Measurements from ENCODE around the gene CLDN7. TPM values are rescaled to one million over a fixed set of nuclear protein-coding genes. Genes with fewer than 3 reads are reported as not detected.

Gene CLDN7, protein sequence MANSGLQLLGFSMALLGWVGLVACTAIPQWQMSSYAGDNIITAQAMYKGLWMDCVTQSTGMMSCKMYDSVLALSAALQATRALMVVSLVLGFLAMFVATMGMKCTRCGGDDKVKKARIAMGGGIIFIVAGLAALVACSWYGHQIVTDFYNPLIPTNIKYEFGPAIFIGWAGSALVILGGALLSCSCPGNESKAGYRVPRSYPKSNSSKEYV
- total RNA-seq, result 1,000 to 10,000 TPM in 1 of 4 donors, 100 to 1,000 TPM in 3; 571 to 1,162 (median 940) TPM

- peak within 1 kb of the TSS; percentile 88 to 96 (median 94) for H3K27ac ChIP-seq
- H3K36me3 ChIP-seq, result no peaks in the 10 kb centered on the region
- H3K9me3 ChIP-seq, result no peaks in the 10 kb centered on the region
- intact Hi-C loops (cut with DNase I; ENCODE audit: low total_unique reads) (no loop called here), in situ Hi-C loops (cut with MboI; ENCODE audit: low pct_ligation_motif_present in 1 of 4, low pct_unique_long_range_greater_than_20kb in 1 of 4, low sequenced_read_pairs in 3 of 4) (no loop called here)
- DNase-seq, result peak; percentile 94
- WGBS, 2 donors (ENCODE audit: low coverage in 1 of 2), result 5 to 11% methylated on average over 3 to 52 of the region's 64 CpGs
- H3K4me3 ChIP-seq, result peak within 1 kb of the TSS; percentile 43 to 72 (median 53)
- H3K4me1 ChIP-seq, result peaks cover 0 to 73% (median 37%) of the 10 kb centered on the region in 4 donors
- TF ChIP-seq POLR2AphosphoS5 (IDR thresholded peaks at IDR 0.05) (peak; percentile 72 to 99 (median 99)), POLR2A (IDR thresholded peaks at IDR 0.05) (peak; percentile 99), EP300 (IDR thresholded peaks at IDR 0.05; ENCODE audit: low read depth) (peak; percentile 54)
- TF ChIP-seq, protein P1, sequence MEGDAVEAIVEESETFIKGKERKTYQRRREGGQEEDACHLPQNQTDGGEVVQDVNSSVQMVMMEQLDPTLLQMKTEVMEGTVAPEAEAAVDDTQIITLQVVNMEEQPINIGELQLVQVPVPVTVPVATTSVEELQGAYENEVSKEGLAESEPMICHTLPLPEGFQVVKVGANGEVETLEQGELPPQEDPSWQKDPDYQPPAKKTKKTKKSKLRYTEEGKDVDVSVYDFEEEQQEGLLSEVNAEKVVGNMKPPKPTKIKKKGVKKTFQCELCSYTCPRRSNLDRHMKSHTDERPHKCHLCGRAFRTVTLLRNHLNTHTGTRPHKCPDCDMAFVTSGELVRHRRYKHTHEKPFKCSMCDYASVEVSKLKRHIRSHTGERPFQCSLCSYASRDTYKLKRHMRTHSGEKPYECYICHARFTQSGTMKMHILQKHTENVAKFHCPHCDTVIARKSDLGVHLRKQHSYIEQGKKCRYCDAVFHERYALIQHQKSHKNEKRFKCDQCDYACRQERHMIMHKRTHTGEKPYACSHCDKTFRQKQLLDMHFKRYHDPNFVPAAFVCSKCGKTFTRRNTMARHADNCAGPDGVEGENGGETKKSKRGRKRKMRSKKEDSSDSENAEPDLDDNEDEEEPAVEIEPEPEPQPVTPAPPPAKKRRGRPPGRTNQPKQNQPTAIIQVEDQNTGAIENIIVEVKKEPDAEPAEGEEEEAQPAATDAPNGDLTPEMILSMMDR (IDR thresholded peaks at IDR 0.05), result peak in 2 of 5 experiments; percentile 14 to 43
- peaks cover 42% of the 10 kb centered on the region for H3K27me3 ChIP-seq
Measured at GRCh38 chr17:7262192-7262934, at the start of gene CLDN7. CLDN7 (minus strand) TSS chr17:7262478; CDS start chr17:7262043, 435 bp downstream.

DNA sequence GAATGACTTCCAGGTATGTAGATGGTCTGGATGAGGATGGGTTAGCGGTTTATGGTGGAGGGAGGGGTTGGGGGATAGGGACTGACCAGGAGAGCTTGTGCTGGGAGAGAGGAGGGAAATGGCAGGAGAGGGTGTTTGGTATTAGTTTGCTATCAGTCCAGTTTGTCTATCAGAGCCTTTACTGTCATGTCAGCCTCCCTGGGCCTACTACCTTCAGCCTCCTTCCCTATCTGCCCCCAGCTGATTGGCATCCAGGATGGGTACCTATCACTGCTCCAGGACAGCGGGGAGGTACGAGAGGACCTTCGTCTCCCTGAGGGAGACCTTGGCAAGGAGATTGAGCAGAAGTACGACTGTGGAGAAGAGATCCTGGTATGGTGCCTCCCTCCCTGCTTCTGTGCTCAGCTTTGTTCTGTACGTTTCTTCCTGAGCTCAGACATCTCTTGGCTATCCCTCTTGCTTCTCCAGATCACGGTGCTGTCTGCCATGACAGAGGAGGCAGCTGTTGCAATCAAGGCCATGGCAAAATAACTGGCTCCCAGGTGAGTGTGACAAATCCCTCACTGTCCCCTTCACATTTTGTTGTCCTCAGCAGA lies 48.9 kb upstream of the CLDN7 start:
- Histone ChIP-seq H3K9me3 (no peaks in the 10 kb centered on the region), H3K4me3 (no peak overlapping the region), H3K4me1 (peaks cover 22 to 56% (median 39%) of the 10 kb centered on the region in 4 donors), H3K36me3 (peaks cover 0 to 38% (median 18%) of the 10 kb centered on the region in 4 donors), H3K27me3 (no peaks in the 10 kb centered on the region), H3K27ac (no peak overlapping the region)
- TF ChIP-seq POLR2A (IDR thresholded peaks at IDR 0.05) (no peak), EP300 (IDR thresholded peaks at IDR 0.05; ENCODE audit: low read depth) (no peak), POLR2AphosphoS5 (IDR thresholded peaks at IDR 0.05) (no peak)
- TF ChIP-seq, protein P1 (IDR thresholded peaks at IDR 0.05), result no peak
- DNase-seq, result no peak
- intact Hi-C loops (cut with DNase I; ENCODE audit: low total_unique reads) (no loop called here), in situ Hi-C loops (cut with MboI; ENCODE audit: low pct_ligation_motif_present in 1 of 4, low pct_unique_long_range_greater_than_20kb in 1 of 4, low sequenced_read_pairs in 3 of 4) (no loop called here)
- WGBS, 2 donors (ENCODE audit: low coverage in 1 of 2), result 63 to 84% methylated on average over 2 to 7 of the region's 7 CpGs

DNA sequence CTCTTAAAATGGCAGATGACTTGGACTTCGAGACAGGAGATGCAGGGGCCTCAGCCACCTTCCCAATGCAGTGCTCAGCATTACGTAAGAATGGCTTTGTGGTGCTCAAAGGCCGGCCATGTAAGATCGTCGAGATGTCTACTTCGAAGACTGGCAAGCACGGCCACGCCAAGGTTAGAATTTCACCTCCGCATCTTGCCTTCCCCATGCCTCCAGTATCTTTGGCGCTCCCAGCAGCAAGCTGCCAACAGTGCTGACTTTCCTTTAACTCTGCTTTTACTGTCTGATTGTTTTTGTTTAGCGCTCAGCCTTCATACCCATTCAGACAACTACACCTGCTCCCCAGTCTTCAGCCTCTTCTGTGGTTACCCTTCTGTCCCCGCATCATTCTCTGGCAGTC lies 47.4 kb upstream of the CLDN7 start:
- Histone ChIP-seq H3K4me1 (peaks cover 22 to 50% (median 33%) of the 10 kb centered on the region in 4 donors), H3K27ac (peak overlapping the region; percentile 99 to 100 (median 100)), H3K36me3 (peaks cover 0 to 38% (median 18%) of the 10 kb centered on the region in 4 donors), H3K27me3 (no peaks in the 10 kb centered on the region), H3K9me3 (no peaks in the 10 kb centered on the region), H3K4me3 (peak overlapping the region in 2 of 4 donors; percentile 95 to 98)
- intact Hi-C loops (cut with DNase I; ENCODE audit: low total_unique reads) (no loop called here), in situ Hi-C loops (cut with MboI; ENCODE audit: low pct_ligation_motif_present in 1 of 4, low pct_unique_long_range_greater_than_20kb in 1 of 4, low sequenced_read_pairs in 3 of 4) (no loop called here)
- WGBS, 2 donors (ENCODE audit: low coverage in 1 of 2), result 79 to 88% methylated on average over 4 to 12 of the region's 12 CpGs
- no peak for DNase-seq
- TF ChIP-seq POLR2A (IDR thresholded peaks at IDR 0.05) (no peak), EP300 (IDR thresholded peaks at IDR 0.05; ENCODE audit: low read depth) (no peak), POLR2AphosphoS5 (IDR thresholded peaks at IDR 0.05) (no peak)
- TF ChIP-seq, protein P1 (IDR thresholded peaks at IDR 0.05), result no peak
